HFFc6 (cell line): Measurements from ENCODE around the gene ZNF726. TPM values are rescaled to one million over a fixed set of nuclear protein-coding genes. Genes with fewer than 3 reads are reported as not detected.
A peak's percentile ranks its signal among the peaks of the same experiment; 100 is the strongest.
"Not testable (repeated sequence)": the region's sequence is repeated elsewhere in the genome, so short reads cannot be mapped to it uniquely, and the experiment has no call there.

Source experiments
- DNase-seq: peaks from one replicate; pipeline ENCODE4 v3.0.0-alpha.2; 2018
- H3K27ac Mint-ChIP-seq: 2 replicates; pipeline ENCODE4 v1.8.0; 2020; ENCODE audit warnings: mild to moderate bottlenecking, mixed read lengths
- H3K27me3 Mint-ChIP-seq: 2 replicates; pipeline ENCODE4 v1.8.0; 2021; ENCODE audit warnings: mild to moderate bottlenecking, moderate library complexity, mixed read lengths; ENCODE audit not compliant: insufficient read depth
- H3K36me3 Mint-ChIP-seq: 2 replicates; pipeline ENCODE4 v1.8.0; 2021; ENCODE audit warnings: low read depth, mixed read lengths
- H3K4me1 Mint-ChIP-seq: 2 replicates; pipeline ENCODE4 v1.8.0; 2020; ENCODE audit warnings: low read depth, mixed read lengths
- H3K4me3 Mint-ChIP-seq: 2 replicates; pipeline ENCODE4 v1.8.0; 2020; ENCODE audit warnings: mild to moderate bottlenecking, moderate library complexity, mixed read lengths
- H3K9me3 Mint-ChIP-seq: 2 replicates; pipeline ENCODE4 v1.8.0; 2020; ENCODE audit warnings: mild to moderate bottlenecking, mixed read lengths
- CTCF ChIP-seq: fragments of 200-600 bp; sonication (generic); IDR thresholded peaks from 2 replicates; pipeline ENCODE4 v1.5.0; 2021; ENCODE audit warnings: antibody characterized with exemption, mild to moderate bottlenecking
- long read RNA-seq: library from polyadenylated mRNA; unstranded; transcript quantifications from one replicate; pipeline ENCODE4 v2.0.0, GENCODE V29; 2019
- total RNA-seq, 6 experiments: library from RNA; stranded (reverse); fragmentation: NEBNext Ultra II Directional; extraction: Animal tissue kit (Norgen Biotek cat#: 25700); gene quantifications; 2 replicates in 1 of 6; 3 replicates in 5 of 6; pipeline ENCODE4 v1.2.3, GENCODE V29; 2021

Gene ZNF726
- 1 to 10 TPM; 1.1 to 4.0 (median 3.2) TPM for total RNA-seq
- long read RNA-seq, partial matches to known transcripts = 0 of 1 reads
- long read RNA-seq, other reads (novel, unspliced or antisense) = 1 of 1 reads

GRCh38 chr19:23914402-23915286 is at the start of gene ZNF726:
Gene ZNF726 (plus strand): TSS chr19:23914886. CDS start chr19:23914995, 109 bp downstream.
- Mint-ChIP-seq H3K27me3 (peaks cover 2% of the 10 kb centered on the region; the same call in 1 of the 2 replicates), H3K4me3 (peak within 1 kb of the TSS; percentile 97), H3K27ac (peak within 1 kb of the TSS; percentile 94), H3K4me1 (peaks cover 9% of the 10 kb centered on the region), H3K36me3 (peaks cover 20% of the 10 kb centered on the region), H3K9me3 (no peaks in the 10 kb centered on the region; the same call in 1 of the 2 replicates)
- TF ChIP-seq CTCF = no peak
- DNase-seq = peak; percentile 85

- H3K27me3 Mint-ChIP-seq = no peaks in the 10 kb centered on the region; the same call in 1 of the 2 replicates
- no peak overlapping the region for H3K4me3 Mint-ChIP-seq
- H3K36me3 Mint-ChIP-seq = no peaks in the 10 kb centered on the region
- H3K4me1 Mint-ChIP-seq = no peaks in the 10 kb centered on the region
- TF ChIP-seq CTCF = no peak
- no peak for DNase-seq
- H3K9me3 Mint-ChIP-seq = peaks cover 24% of the 10 kb centered on the region
- no peak overlapping the region for H3K27ac Mint-ChIP-seq
Observed at GRCh38 chr19:23867895-23868294, 46.8 kb upstream of the ZNF726 start.

GRCh38 chr19:23868630-23869029 is 46.1 kb upstream of the ZNF726 start:
- Mint-ChIP-seq H3K27me3 (no peaks in the 10 kb centered on the region; the same call in 1 of the 2 replicates), H3K36me3 (no peaks in the 10 kb centered on the region), H3K9me3 (peaks cover 23% of the 10 kb centered on the region), H3K4me3 (no peak overlapping the region), H3K27ac (no peak overlapping the region), H3K4me1 (no peaks in the 10 kb centered on the region)
- DNase-seq = no peak
- TF ChIP-seq CTCF = no peak

GRCh38 chr19:23872282-23872919 is 42.3 kb upstream of the ZNF726 start:
- no peak for TF ChIP-seq CTCF
- Mint-ChIP-seq H3K27ac (no peak overlapping the region), H3K4me3 (no peak overlapping the region), H3K36me3 (no peaks in the 10 kb centered on the region), H3K27me3 (no peaks in the 10 kb centered on the region; the same call in 1 of the 2 replicates), H3K4me1 (no peaks in the 10 kb centered on the region), H3K9me3 (peaks cover 23% of the 10 kb centered on the region)
- no peak for DNase-seq

GRCh38 chr19:23876261-23876660 is 38.4 kb upstream of the ZNF726 start:
- H3K27ac Mint-ChIP-seq = no peak overlapping the region

GRCh38 chr19:23876756-23877155 is 37.9 kb upstream of the ZNF726 start:
- DNase-seq, H3K4me1 Mint-ChIP-seq, H3K27me3 Mint-ChIP-seq, H3K4me3 Mint-ChIP-seq, H3K27ac Mint-ChIP-seq: not testable (repeated sequence)
- peaks cover 28% of the 10 kb centered on the region for H3K9me3 Mint-ChIP-seq
- peaks cover 14% of the 10 kb centered on the region; the same call in 1 of the 2 replicates for H3K36me3 Mint-ChIP-seq

More at GRCh38 chr19:23876261-23876660, 38.4 kb upstream of the ZNF726 start:
- no peak for DNase-seq
- no peaks in the 10 kb centered on the region for H3K4me1 Mint-ChIP-seq
- H3K27me3 Mint-ChIP-seq = peaks cover 3% of the 10 kb centered on the region
- H3K9me3 Mint-ChIP-seq = peaks cover 29% of the 10 kb centered on the region
- peaks cover 14% of the 10 kb centered on the region; the same call in 1 of the 2 replicates for H3K36me3 Mint-ChIP-seq
- no peak overlapping the region for H3K4me3 Mint-ChIP-seq
- no peak for TF ChIP-seq CTCF
